WTC11 (cell line): ENCODE results near the gene HOMEZ.

Source experiments
- TF ChIP-seq, protein P1 (sequence below): fragments of 200-600 bp; IDR thresholded peaks from 2 replicates; pipeline ENCODE4 v1.8.0; 2022; ENCODE audit warnings: antibody characterized with exemption
- TF ChIP-seq, protein P2 (sequence below): sonication (generic); formaldehyde crosslinking; IDR thresholded peaks from 2 replicates; pipeline ENCODE4 v1.8.1; 2023; ENCODE audit warnings: mild to moderate bottlenecking, missing genetic modification reagents, moderate library complexity
- TF ChIP-seq, protein P3 (sequence below): sonication (generic); formaldehyde crosslinking; IDR thresholded peaks from 2 replicates; pipeline ENCODE4 v1.8.1; 2022; ENCODE audit warnings: mild to moderate bottlenecking, moderate library complexity, missing genetic modification reagents

DNA sequence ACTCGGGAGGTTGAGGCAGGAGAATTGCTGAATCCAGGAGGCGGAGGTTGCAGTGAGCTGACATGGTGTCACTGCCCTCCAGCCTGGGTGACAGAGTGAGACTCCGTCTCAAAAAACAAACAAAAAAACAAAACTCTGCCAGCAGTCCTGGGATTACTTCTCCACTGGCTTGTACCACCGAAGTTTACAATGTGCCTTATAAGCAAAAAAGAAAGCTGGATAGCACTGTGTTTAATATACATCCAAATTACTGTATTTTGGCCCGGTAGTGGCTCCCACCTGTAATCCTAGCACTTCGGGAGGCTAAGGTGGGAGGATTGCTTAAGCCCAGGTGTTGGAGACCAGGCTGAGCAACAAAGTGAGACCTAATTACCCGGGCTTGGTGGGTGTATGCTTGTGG, 16.7 kb downstream of the HOMEZ start:
- TF ChIP-seq, protein P1, sequence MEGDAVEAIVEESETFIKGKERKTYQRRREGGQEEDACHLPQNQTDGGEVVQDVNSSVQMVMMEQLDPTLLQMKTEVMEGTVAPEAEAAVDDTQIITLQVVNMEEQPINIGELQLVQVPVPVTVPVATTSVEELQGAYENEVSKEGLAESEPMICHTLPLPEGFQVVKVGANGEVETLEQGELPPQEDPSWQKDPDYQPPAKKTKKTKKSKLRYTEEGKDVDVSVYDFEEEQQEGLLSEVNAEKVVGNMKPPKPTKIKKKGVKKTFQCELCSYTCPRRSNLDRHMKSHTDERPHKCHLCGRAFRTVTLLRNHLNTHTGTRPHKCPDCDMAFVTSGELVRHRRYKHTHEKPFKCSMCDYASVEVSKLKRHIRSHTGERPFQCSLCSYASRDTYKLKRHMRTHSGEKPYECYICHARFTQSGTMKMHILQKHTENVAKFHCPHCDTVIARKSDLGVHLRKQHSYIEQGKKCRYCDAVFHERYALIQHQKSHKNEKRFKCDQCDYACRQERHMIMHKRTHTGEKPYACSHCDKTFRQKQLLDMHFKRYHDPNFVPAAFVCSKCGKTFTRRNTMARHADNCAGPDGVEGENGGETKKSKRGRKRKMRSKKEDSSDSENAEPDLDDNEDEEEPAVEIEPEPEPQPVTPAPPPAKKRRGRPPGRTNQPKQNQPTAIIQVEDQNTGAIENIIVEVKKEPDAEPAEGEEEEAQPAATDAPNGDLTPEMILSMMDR = no peak
- TF ChIP-seq, protein P2, sequence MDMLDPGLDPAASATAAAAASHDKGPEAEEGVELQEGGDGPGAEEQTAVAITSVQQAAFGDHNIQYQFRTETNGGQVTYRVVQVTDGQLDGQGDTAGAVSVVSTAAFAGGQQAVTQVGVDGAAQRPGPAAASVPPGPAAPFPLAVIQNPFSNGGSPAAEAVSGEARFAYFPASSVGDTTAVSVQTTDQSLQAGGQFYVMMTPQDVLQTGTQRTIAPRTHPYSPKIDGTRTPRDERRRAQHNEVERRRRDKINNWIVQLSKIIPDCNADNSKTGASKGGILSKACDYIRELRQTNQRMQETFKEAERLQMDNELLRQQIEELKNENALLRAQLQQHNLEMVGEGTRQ (CRISPR knock-in tag) = no peak
- TF ChIP-seq, protein P3, sequence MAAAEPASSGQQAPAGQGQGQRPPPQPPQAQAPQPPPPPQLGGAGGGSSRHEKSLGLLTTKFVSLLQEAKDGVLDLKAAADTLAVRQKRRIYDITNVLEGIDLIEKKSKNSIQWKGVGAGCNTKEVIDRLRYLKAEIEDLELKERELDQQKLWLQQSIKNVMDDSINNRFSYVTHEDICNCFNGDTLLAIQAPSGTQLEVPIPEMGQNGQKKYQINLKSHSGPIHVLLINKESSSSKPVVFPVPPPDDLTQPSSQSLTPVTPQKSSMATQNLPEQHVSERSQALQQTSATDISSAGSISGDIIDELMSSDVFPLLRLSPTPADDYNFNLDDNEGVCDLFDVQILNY (CRISPR knock-in tag) = no peak
